SH-SY5Y (cell line): ENCODE measurements around the gene KRTAP19-8.

Experiments
- GATA2 ChIP-seq: IDR thresholded peaks from 2 replicates; pipeline ENCODE4 v1.6.1; 2011; ENCODE audit warnings: mild to moderate bottlenecking, low read depth, low read length
- GATA3 ChIP-seq: IDR thresholded peaks from 2 replicates; pipeline ENCODE4 v1.6.1; 2011; ENCODE audit warnings: low read depth, mild to moderate bottlenecking, low read length, moderate library complexity

DNA sequence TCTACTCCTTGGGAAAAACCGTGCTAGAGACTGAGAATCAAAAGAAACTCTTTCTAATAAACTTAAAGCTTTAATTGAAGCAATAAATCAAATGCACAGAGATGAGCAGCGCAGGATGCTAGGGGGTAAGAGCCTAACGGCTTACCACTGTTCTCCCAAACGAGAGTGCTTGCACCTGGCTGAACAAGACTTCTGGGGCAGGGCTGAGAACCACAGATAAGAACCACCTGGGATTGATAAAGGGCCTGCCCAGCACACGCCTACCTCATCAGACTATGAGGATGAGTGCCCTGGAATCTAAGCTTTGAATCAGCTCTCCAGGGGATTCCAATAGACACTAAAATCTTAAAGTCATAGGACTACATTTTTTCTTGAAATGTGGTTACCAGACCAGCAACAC is 43.3 kb downstream of the KRTAP19-8 start:
- TF ChIP-seq GATA2: no peak
- no peak for TF ChIP-seq GATA3
